Measurements from ENCODE around the gene AKT3. TPM values are rescaled to one million over a fixed set of nuclear protein-coding genes. Genes with fewer than 3 reads are reported as not detected.

AKT3 gene
- total RNA-seq, 1 donor from 2014 or later: 61.9 TPM

GRCh38 chr1:243587823-243588560 is 262.1 kb downstream of the AKT3 start:
- TF ChIP-seq, protein P1, sequence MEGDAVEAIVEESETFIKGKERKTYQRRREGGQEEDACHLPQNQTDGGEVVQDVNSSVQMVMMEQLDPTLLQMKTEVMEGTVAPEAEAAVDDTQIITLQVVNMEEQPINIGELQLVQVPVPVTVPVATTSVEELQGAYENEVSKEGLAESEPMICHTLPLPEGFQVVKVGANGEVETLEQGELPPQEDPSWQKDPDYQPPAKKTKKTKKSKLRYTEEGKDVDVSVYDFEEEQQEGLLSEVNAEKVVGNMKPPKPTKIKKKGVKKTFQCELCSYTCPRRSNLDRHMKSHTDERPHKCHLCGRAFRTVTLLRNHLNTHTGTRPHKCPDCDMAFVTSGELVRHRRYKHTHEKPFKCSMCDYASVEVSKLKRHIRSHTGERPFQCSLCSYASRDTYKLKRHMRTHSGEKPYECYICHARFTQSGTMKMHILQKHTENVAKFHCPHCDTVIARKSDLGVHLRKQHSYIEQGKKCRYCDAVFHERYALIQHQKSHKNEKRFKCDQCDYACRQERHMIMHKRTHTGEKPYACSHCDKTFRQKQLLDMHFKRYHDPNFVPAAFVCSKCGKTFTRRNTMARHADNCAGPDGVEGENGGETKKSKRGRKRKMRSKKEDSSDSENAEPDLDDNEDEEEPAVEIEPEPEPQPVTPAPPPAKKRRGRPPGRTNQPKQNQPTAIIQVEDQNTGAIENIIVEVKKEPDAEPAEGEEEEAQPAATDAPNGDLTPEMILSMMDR (IDR thresholded peaks at IDR 0.05): no peak
- TF ChIP-seq POLR2AphosphoS5 (IDR thresholded peaks at IDR 0.05; ENCODE audit: insufficient read depth in 1 of 2, low read depth in 1 of 2) (no peak), POLR2A (IDR thresholded peaks at IDR 0.05) (no peak)
- no peak overlapping the region for H3K27ac ChIP-seq
- intact Hi-C loops (cut with DNase I): no loop called here
- no peaks in the 10 kb centered on the region for H3K4me1 ChIP-seq
- H3K27me3 ChIP-seq: no peaks in the 10 kb centered on the region
- H3K9me3 ChIP-seq: no peaks in the 10 kb centered on the region
- H3K36me3 ChIP-seq: peaks cover 0 to 11% of the 10 kb centered on the region in 2 donors
- H3K4me3 ChIP-seq: no peak overlapping the region
- no peak for DNase-seq (ENCODE audit: extremely low spot score in 2 of 2)

DNA sequence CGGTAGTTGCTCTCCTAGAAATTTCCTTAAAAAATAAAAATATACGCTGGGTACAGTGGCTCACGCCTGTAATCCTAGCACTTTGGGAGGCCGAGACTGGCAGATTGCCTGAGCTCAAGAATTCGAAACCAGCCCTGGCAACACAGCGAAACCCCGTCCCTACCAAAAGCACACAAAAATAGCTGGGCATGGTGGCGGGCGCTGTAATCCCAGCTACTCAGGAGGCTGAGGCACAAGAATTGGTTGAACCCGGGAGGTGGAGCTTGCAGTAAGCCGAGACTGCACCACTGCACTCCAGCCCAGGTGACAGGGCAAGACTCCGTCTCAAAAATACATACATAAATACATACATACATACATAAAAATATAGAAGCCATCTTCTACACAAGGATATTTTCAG is 262.8 kb downstream of the AKT3 start:
- intact Hi-C loops (cut with DNase I): no loop called here

GRCh38 chr1:243585982-243586381 is 264.1 kb downstream of the AKT3 start:
- H3K27me3 ChIP-seq: no peaks in the 10 kb centered on the region
- TF ChIP-seq POLR2AphosphoS5 (IDR thresholded peaks at IDR 0.05; ENCODE audit: insufficient read depth in 1 of 2, low read depth in 1 of 2) (no peak), POLR2A (IDR thresholded peaks at IDR 0.05) (no peak)
- TF ChIP-seq, protein P1 (IDR thresholded peaks at IDR 0.05): no peak
- H3K4me3 ChIP-seq: no peak overlapping the region
- H3K9me3 ChIP-seq: peaks cover 8% of the 10 kb centered on the region
- peaks cover 0 to 7% of the 10 kb centered on the region in 2 donors for H3K36me3 ChIP-seq
- no peak overlapping the region for H3K27ac ChIP-seq
- intact Hi-C loops (cut with DNase I): no loop called here
- H3K4me1 ChIP-seq: no peaks in the 10 kb centered on the region
- DNase-seq (ENCODE audit: extremely low spot score in 2 of 2): no peak

More for the DNA sequence above, 262.8 kb downstream of the AKT3 start:
- no peak overlapping the region for H3K4me3 ChIP-seq
- peaks cover 5% of the 10 kb centered on the region for H3K9me3 ChIP-seq
- no peak for DNase-seq (ENCODE audit: extremely low spot score in 2 of 2)
- H3K36me3 ChIP-seq: peaks cover 0 to 11% of the 10 kb centered on the region in 2 donors
- H3K27me3 ChIP-seq: no peaks in the 10 kb centered on the region
- TF ChIP-seq POLR2A (IDR thresholded peaks at IDR 0.05) (no peak), POLR2AphosphoS5 (IDR thresholded peaks at IDR 0.05; ENCODE audit: insufficient read depth in 1 of 2, low read depth in 1 of 2) (no peak)
- TF ChIP-seq, protein P1 (IDR thresholded peaks at IDR 0.05): no peak
- no peak overlapping the region for H3K27ac ChIP-seq
- H3K4me1 ChIP-seq: no peaks in the 10 kb centered on the region

GRCh38 chr1:243582326-243582725 is 267.7 kb downstream of the AKT3 start:
- TF ChIP-seq POLR2AphosphoS5 (IDR thresholded peaks at IDR 0.05; ENCODE audit: insufficient read depth in 1 of 2, low read depth in 1 of 2) (no peak), POLR2A (IDR thresholded peaks at IDR 0.05) (no peak)
- TF ChIP-seq, protein P1 (IDR thresholded peaks at IDR 0.05): no peak
- Histone ChIP-seq H3K27ac (no peak overlapping the region), H3K27me3 (no peaks in the 10 kb centered on the region), H3K36me3 (peaks cover 0 to 12% of the 10 kb centered on the region in 2 donors), H3K4me3 (no peak overlapping the region), H3K9me3 (peaks cover 8% of the 10 kb centered on the region), H3K4me1 (no peaks in the 10 kb centered on the region)
- DNase-seq (ENCODE audit: extremely low spot score in 2 of 2): no peak
- intact Hi-C loops (cut with DNase I): no loop called here

DNA sequence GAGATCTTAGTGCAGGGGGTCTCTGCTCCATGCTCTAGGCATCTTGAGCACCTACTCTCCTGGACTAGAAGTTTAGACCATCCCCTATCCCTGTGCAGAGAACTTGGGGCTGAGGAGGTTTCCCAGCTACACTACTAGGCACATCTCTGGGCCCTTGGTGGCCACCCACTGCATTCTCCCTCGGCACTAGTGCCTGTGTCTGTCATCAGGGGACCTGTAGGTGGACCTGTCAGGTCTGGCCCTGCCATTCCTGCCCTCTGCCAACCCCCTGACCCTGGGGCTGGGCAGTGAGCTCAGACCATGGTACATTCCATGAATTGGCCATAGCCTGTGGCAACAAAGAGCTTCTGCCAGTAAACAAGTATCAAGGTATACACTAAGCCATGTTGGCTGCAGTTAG is 269.1 kb downstream of the AKT3 start:
- TF ChIP-seq, protein P1 (IDR thresholded peaks at IDR 0.05): no peak
- TF ChIP-seq POLR2A (IDR thresholded peaks at IDR 0.05) (no peak), POLR2AphosphoS5 (IDR thresholded peaks at IDR 0.05; ENCODE audit: insufficient read depth in 1 of 2, low read depth in 1 of 2) (no peak)
- no peaks in the 10 kb centered on the region for H3K27me3 ChIP-seq
- DNase-seq (ENCODE audit: extremely low spot score in 2 of 2): no peak
- H3K9me3 ChIP-seq: peaks cover 8% of the 10 kb centered on the region
- intact Hi-C loops (cut with DNase I): no loop called here
- H3K36me3 ChIP-seq: peaks cover 0 to 9% of the 10 kb centered on the region in 2 donors
- no peak overlapping the region for H3K4me3 ChIP-seq
- no peak overlapping the region for H3K27ac ChIP-seq
- H3K4me1 ChIP-seq: no peaks in the 10 kb centered on the region

Measured in vagina (tissue), 2 donors.